Hepatocyte (in vitro differentiated cells): ENCODE results near the gene STK32B. TPM values are rescaled to one million over a fixed set of nuclear protein-coding genes. Genes with fewer than 3 reads are reported as not detected.

Source experiments
- DNase-seq: peaks from one replicate; pipeline ENCODE4 v3.0.0-alpha.2; 2016; ENCODE audit warnings: low spot score
- H2AFZ ChIP-seq: fragments of 200-600 bp; sonication (generic); 2 replicates; pipeline ENCODE4 v1.6.0; 2016; ENCODE audit warnings: antibody characterized with exemption, mild to moderate bottlenecking
- H3K27ac ChIP-seq: fragments of 200-600 bp; sonication (generic); 2 replicates; pipeline ENCODE4 v1.5.1; 2016; ENCODE audit warnings: mild to moderate bottlenecking
- H3K27me3 ChIP-seq: fragments of 200-600 bp; sonication (generic); 2 replicates; pipeline ENCODE4 v1.6.1; 2016
- H3K36me3 ChIP-seq: fragments of 200-600 bp; sonication (generic); replicated peaks from 2 replicates; pipeline ENCODE4 v1.5.1; 2016; ENCODE audit warnings: low read depth; ENCODE audit not compliant: insufficient read depth
- H3K4me1 ChIP-seq: fragments of 200-600 bp; sonication (generic); 2 replicates; pipeline ENCODE4 v1.5.1; 2016; ENCODE audit warnings: mild to moderate bottlenecking, moderate library complexity; ENCODE audit not compliant: insufficient read depth
- H3K4me2 ChIP-seq: fragments of 200-600 bp; sonication (generic); 2 replicates; pipeline ENCODE4 v1.6.0; 2016
- H3K4me3 ChIP-seq: fragments of 200-600 bp; sonication (generic); 2 replicates; pipeline ENCODE4 v1.5.1; 2016; ENCODE audit warnings: mild to moderate bottlenecking
- H3K79me2 ChIP-seq: fragments of 200-600 bp; sonication (generic); 2 replicates; pipeline ENCODE4 v1.6.0; 2017; ENCODE audit warnings: mild to moderate bottlenecking
- H3K9me2 ChIP-seq: fragments of 200-600 bp; sonication (generic); replicated peaks from 2 replicates; pipeline ENCODE4 v1.6.0; 2017; ENCODE audit warnings: mild to moderate bottlenecking; ENCODE audit not compliant: insufficient read depth
- H3K9me3 ChIP-seq: fragments of 200-600 bp; sonication (generic); 2 replicates; pipeline ENCODE4 v1.5.1; 2016; ENCODE audit warnings: low read depth, mild to moderate bottlenecking
- H4K20me1 ChIP-seq: fragments of 200-600 bp; sonication (generic); 2 replicates; pipeline ENCODE4 v1.6.0; 2016; ENCODE audit warnings: mild to moderate bottlenecking; ENCODE audit not compliant: insufficient read depth, poor library complexity, severe bottlenecking
- EZH2 ChIP-seq: fragments of 200-600 bp; sonication (generic); IDR thresholded peaks from 2 replicates; pipeline ENCODE4 v1.6.1; 2016; ENCODE audit warnings: antibody characterized with exemption, mild to moderate bottlenecking, borderline replicate concordance
- EZH2phosphoT487 ChIP-seq: fragments of 200-600 bp; sonication (generic); IDR thresholded peaks from one replicate; pipeline ENCODE4 v1.6.1; 2018; ENCODE audit warnings: antibody characterized with exemption, mild to moderate bottlenecking, low read depth, moderate library complexity; ENCODE audit not compliant: unreplicated experiment, severe bottlenecking
- WGBS: methylation state at CpG from one replicate; pipeline ENCODE4 v1.1.6; 2016; ENCODE audit warnings: low lambda C conversion rate; ENCODE audit errors: missing lambda C conversion rate; 5-methylcytosine and 5-hydroxymethylcytosine counted together
- polyA plus RNA-seq: library from polyadenylated mRNA; unstranded; fragments of >200 nt; fragmentation: Nextera tagmentation; extraction: Ambion mirVana; gene quantifications from 2 replicates; pipeline ENCODE4 v1.2.1, GENCODE V29; 2016
- total RNA-seq: library from RNA; depleted of rRNA; stranded (reverse); fragments of >200 nt; gene quantifications from 2 replicates; pipeline ENCODE4 v1.2.3, GENCODE V29; 2014
- TF ChIP-seq, protein P1 (sequence below): fragments of 200-600 bp; sonication (generic); IDR thresholded peaks from 2 replicates; pipeline ENCODE4 v1.5.1; 2016; ENCODE audit warnings: antibody characterized with exemption, mild to moderate bottlenecking; ENCODE audit not compliant: poor library complexity

STK32B gene
- total and polyA plus RNA-seq, 2 experiments from 2014 or later = 0.51 to 1.6 TPM

DNA sequence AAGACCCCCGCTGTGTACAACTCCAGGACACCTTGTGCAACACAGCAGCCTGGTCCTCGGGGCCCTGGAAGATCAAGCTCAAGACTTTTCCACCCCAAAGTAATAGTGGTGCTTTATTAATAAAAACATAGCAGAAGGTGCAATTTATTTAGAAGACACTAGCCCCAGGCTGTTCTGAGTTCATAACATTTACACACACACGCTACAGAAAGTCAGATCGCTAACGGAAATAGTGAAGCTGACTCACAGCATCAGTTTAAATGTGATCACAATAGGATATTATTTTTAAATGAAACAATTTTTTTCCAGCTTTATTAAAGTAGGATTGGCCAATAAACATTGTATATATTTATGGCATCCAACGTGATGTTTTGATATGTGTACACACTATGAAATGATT is 141.0 kb downstream of the STK32B start:
- Histone ChIP-seq H3K4me2 (no peak overlapping the region), H3K4me1 (no peaks in the 10 kb centered on the region), H4K20me1 (no peaks in the 10 kb centered on the region), H3K79me2 (no peaks in the 10 kb centered on the region), H3K36me3 (no peaks in the 10 kb centered on the region), H2AFZ (no peak overlapping the region), H3K27me3 (no peaks in the 10 kb centered on the region), H3K9me3 (no peaks in the 10 kb centered on the region), H3K9me2 (no peaks in the 10 kb centered on the region), H3K4me3 (no peak overlapping the region), H3K27ac (no peak overlapping the region)
- DNase-seq = no peak
- WGBS = 84% methylated on average over 6 of the region's 6 CpGs
- TF ChIP-seq EZH2phosphoT487 = no peak
- TF ChIP-seq, protein P1, sequence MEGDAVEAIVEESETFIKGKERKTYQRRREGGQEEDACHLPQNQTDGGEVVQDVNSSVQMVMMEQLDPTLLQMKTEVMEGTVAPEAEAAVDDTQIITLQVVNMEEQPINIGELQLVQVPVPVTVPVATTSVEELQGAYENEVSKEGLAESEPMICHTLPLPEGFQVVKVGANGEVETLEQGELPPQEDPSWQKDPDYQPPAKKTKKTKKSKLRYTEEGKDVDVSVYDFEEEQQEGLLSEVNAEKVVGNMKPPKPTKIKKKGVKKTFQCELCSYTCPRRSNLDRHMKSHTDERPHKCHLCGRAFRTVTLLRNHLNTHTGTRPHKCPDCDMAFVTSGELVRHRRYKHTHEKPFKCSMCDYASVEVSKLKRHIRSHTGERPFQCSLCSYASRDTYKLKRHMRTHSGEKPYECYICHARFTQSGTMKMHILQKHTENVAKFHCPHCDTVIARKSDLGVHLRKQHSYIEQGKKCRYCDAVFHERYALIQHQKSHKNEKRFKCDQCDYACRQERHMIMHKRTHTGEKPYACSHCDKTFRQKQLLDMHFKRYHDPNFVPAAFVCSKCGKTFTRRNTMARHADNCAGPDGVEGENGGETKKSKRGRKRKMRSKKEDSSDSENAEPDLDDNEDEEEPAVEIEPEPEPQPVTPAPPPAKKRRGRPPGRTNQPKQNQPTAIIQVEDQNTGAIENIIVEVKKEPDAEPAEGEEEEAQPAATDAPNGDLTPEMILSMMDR = no peak
- no peak for TF ChIP-seq EZH2

DNA sequence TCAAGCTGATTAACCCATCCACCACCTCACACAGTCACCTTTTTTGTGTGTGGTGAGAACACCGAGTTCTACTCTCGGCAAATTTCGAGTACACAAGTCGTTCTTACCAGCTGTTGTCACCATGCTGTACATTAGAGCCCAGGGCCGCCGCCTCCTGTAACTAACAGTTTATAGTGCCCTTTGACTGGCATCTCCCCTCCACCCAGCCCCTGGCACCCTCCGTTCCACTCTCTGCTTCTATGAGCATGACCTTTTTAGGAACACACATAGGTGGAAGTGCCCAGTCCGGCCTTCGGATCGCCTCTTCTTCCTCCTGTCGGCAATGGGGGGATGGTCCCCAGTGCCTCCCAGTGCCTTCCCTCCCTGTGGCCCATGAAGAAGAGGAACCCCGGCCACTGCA is 141.4 kb downstream of the STK32B start:
- no peaks in the 10 kb centered on the region for H3K9me2 ChIP-seq
- TF ChIP-seq EZH2 (no peak), EZH2phosphoT487 (no peak)
- TF ChIP-seq, protein P1 = no peak
- H2AFZ ChIP-seq = no peak overlapping the region
- H3K4me2 ChIP-seq = no peak overlapping the region
- H3K27me3 ChIP-seq = no peaks in the 10 kb centered on the region
- H3K79me2 ChIP-seq = no peaks in the 10 kb centered on the region
- no peaks in the 10 kb centered on the region for H3K9me3 ChIP-seq
- no peaks in the 10 kb centered on the region for H3K36me3 ChIP-seq
- no peak overlapping the region for H3K4me3 ChIP-seq
- H4K20me1 ChIP-seq = no peaks in the 10 kb centered on the region
- no peaks in the 10 kb centered on the region for H3K4me1 ChIP-seq
- H3K27ac ChIP-seq = no peak overlapping the region
- 85% methylated on average over 12 of the region's 12 CpGs for WGBS
- no peak for DNase-seq

DNA sequence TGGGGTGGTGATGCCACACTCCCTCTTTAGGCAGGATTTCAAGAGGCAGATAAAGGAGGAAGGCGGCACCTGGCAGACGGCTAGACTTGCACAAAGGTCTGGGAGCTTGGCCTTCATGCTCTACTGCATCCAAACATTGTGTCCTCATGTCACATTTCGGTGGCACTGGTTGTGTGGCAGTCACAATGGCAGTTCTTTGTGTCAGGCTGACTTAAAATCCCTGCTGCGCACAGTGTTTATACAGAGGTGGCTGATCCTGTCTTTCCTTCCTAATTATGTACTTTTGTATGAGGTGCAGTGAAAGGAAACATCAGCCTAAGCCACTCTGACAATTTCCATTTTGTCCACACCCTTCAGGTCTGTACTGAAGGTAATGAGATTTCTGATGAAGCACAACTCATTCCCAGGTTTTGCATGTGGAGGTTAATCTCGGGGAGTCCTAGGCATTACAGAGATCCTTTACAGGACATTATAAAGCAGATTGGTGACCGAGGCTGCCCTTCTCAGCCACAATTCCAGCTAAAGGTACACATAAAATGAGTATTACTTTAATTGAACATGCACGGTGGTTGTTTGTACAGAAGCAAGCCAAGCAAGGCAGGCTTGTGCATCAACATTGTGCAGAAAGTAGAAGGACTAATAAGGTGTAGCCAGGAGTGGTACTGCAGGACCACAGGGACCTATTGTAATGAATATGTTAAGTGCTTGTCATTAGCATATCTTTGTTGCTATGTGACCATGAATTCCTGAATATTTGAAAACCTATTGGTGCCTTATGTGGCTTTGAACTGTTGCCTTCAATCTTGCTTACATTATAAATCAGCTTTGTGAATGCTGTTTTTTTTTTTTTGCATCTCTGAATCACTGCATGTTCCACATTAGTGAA is 147.6 kb downstream of the STK32B start:
- Histone ChIP-seq H3K9me3 (no peaks in the 10 kb centered on the region), H3K27ac (no peak overlapping the region), H3K27me3 (no peaks in the 10 kb centered on the region), H3K36me3 (no peaks in the 10 kb centered on the region), H4K20me1 (no peaks in the 10 kb centered on the region), H2AFZ (no peak overlapping the region), H3K79me2 (no peaks in the 10 kb centered on the region), H3K4me3 (no peak overlapping the region), H3K4me1 (no peaks in the 10 kb centered on the region), H3K9me2 (no peaks in the 10 kb centered on the region), H3K4me2 (no peak overlapping the region)
- TF ChIP-seq EZH2phosphoT487 (no peak), EZH2 (no peak)
- TF ChIP-seq, protein P1 = no peak
- 78% methylated on average over 7 of the region's 7 CpGs for WGBS
- DNase-seq = no peak
